ENCODE results near the gene CYBC1.

CYBC1 gene

DNA sequence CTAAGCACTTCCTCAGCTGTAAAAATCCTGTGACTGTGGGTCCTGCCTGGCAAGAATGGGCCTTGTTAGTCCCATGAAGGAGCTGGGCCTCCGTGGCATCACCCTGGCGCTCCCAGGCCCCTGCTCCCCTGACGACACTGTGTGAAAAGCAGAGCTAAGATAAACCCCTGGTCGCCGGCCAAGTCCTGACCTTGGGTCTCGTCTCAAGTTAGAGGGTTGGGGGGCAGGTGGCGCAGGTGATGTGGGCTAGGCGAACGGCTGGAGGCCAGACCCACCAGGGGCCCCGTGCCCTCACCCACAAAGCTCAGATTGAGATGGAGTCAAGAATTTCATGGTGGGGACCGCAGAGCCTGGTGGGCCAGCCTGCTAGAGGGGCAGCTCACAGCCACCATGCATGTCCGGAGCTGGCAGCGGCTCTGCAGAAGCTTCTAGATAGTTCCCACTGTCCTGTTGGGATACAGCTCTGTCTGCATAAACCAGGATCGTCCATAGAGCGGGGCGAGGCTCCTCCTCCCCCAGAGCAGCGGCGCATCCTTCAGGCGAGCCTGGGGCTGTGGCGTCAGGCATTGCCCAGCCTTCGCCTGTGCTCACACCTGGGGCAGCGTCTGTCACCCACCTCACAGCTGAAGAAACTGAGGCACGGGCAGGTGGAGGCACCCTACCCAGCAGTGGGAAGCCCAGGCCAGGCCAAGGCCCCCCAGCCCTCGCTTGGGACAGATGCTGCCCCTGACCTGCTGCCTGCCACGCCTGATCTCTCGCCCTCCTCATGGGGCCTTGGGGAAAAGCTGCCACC is 12.0 kb downstream of the CYBC1 start:
- H3K79me2 ChIP-seq (ENCODE audit: control insufficient read depth, low read length), result no peaks in the 10 kb centered on the region
- H3K27ac ChIP-seq (ENCODE audit: low read depth, low read length), result no peak overlapping the region
- H3K4me2 ChIP-seq (ENCODE audit: low read length), result no peak overlapping the region
- peaks cover 24% of the 10 kb centered on the region for H3K36me3 ChIP-seq (ENCODE audit: control insufficient read depth, low read length)
- peaks cover 3% of the 10 kb centered on the region; the same call in 1 of the 2 replicates for H3K9me3 ChIP-seq (ENCODE audit: control insufficient read depth, insufficient read depth, low read length)
- peaks cover 5% of the 10 kb centered on the region; the same call in 1 of the 2 replicates for H3F3A ChIP-seq (ENCODE audit: control insufficient read depth, insufficient read depth)
- no peaks in the 10 kb centered on the region for H3K9me2 ChIP-seq (replicated peaks; ENCODE audit: control insufficient read depth, low read length)
- no peaks in the 10 kb centered on the region for H3K27me3 ChIP-seq (ENCODE audit: control insufficient read depth, low read length)
- H3K4me3 ChIP-seq (ENCODE audit: low read length), result no peak overlapping the region
- peaks cover 40% of the 10 kb centered on the region for H3K4me1 ChIP-seq (ENCODE audit: control insufficient read depth, low read length)
- TF ChIP-seq CTCF (IDR thresholded peaks at IDR 0.05; ENCODE audit: low read depth, low read length, poor library complexity, severe bottlenecking), result no peak
- TF ChIP-seq EZH2phosphoT487 (IDR thresholded peaks at IDR 0.05; ENCODE audit: borderline replicate concordance, low read length), result no peak
- no peaks in the 10 kb centered on the region for H4K20me1 ChIP-seq (ENCODE audit: control insufficient read depth, insufficient read depth, low read depth, low read length)

DNA sequence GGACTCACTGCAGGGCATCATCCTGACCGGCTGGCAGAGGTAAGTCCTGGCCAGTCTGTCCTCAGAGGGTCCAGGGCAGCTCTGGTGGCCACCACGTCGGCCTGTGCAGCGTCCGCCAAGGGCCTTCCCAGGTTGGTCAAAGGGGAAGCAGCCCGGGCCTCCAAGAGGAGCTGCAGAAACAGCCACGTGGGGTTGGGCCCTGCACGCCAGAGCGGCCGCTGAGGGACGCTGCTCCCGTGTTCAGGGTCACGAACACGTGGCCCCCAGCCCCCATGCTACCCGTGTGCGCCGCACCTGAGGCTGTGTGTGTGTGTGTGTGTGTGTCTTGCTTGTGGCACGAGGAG is 13.3 kb downstream of the CYBC1 start:
- no peak for TF ChIP-seq EZH2phosphoT487 (IDR thresholded peaks at IDR 0.05; ENCODE audit: borderline replicate concordance, low read length)
- no peak for TF ChIP-seq CTCF (IDR thresholded peaks at IDR 0.05; ENCODE audit: low read depth, low read length, poor library complexity, severe bottlenecking)
- Histone ChIP-seq H3K4me2 (ENCODE audit: low read length) (no peak overlapping the region), H3K4me3 (ENCODE audit: low read length) (no peak overlapping the region), H3K9me2 (replicated peaks; ENCODE audit: control insufficient read depth, low read length) (no peaks in the 10 kb centered on the region), H3K27me3 (ENCODE audit: control insufficient read depth, low read length) (no peaks in the 10 kb centered on the region), H3K27ac (ENCODE audit: low read depth, low read length) (no peak overlapping the region), H3K36me3 (ENCODE audit: control insufficient read depth, low read length) (peaks cover 11% of the 10 kb centered on the region), H3K4me1 (ENCODE audit: control insufficient read depth, low read length) (peaks cover 36% of the 10 kb centered on the region), H3K9me3 (ENCODE audit: control insufficient read depth, insufficient read depth, low read length) (peaks cover 3% of the 10 kb centered on the region; the same call in 1 of the 2 replicates), H3K79me2 (ENCODE audit: control insufficient read depth, low read length) (no peaks in the 10 kb centered on the region), H4K20me1 (ENCODE audit: control insufficient read depth, insufficient read depth, low read depth, low read length) (no peaks in the 10 kb centered on the region), H3F3A (ENCODE audit: control insufficient read depth, insufficient read depth) (peaks cover 5% of the 10 kb centered on the region; the same call in 1 of the 2 replicates)

GRCh38 chr17:82436601-82437324 is 13.8 kb downstream of the CYBC1 start:
- Histone ChIP-seq H4K20me1 (ENCODE audit: control insufficient read depth, insufficient read depth, low read depth, low read length) (no peaks in the 10 kb centered on the region), H3K79me2 (ENCODE audit: control insufficient read depth, low read length) (no peaks in the 10 kb centered on the region), H3K36me3 (ENCODE audit: control insufficient read depth, low read length) (peaks cover 5% of the 10 kb centered on the region), H3K9me2 (replicated peaks; ENCODE audit: control insufficient read depth, low read length) (no peaks in the 10 kb centered on the region), H3K4me2 (ENCODE audit: low read length) (no peak overlapping the region), H3K27ac (ENCODE audit: low read depth, low read length) (no peak overlapping the region), H3K9me3 (ENCODE audit: control insufficient read depth, insufficient read depth, low read length) (peaks cover 1% of the 10 kb centered on the region; the same call in 1 of the 2 replicates), H3F3A (ENCODE audit: control insufficient read depth, insufficient read depth) (peaks cover 3% of the 10 kb centered on the region; the same call in 1 of the 2 replicates), H3K4me1 (ENCODE audit: control insufficient read depth, low read length) (peaks cover 31% of the 10 kb centered on the region), H3K4me3 (ENCODE audit: low read length) (no peak overlapping the region), H3K27me3 (ENCODE audit: control insufficient read depth, low read length) (no peaks in the 10 kb centered on the region)
- no peak for TF ChIP-seq EZH2phosphoT487 (IDR thresholded peaks at IDR 0.05; ENCODE audit: borderline replicate concordance, low read length)
- no peak for TF ChIP-seq CTCF (IDR thresholded peaks at IDR 0.05; ENCODE audit: low read depth, low read length, poor library complexity, severe bottlenecking)
